ENCODE results near the gene LRRC23. TPM values are rescaled to one million over a fixed set of nuclear protein-coding genes. Genes with fewer than 3 reads are reported as not detected.
A peak's percentile ranks its signal among the peaks of the same experiment; 100 is the strongest.
"Not testable (repeated sequence)": the region's sequence is repeated elsewhere in the genome, so short reads cannot be mapped to it uniquely, and the experiment has no call there.

The LRRC23 gene, protein sequence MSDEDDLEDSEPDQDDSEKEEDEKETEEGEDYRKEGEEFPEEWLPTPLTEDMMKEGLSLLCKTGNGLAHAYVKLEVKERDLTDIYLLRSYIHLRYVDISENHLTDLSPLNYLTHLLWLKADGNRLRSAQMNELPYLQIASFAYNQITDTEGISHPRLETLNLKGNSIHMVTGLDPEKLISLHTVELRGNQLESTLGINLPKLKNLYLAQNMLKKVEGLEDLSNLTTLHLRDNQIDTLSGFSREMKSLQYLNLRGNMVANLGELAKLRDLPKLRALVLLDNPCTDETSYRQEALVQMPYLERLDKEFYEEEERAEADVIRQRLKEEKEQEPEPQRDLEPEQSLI
- polyA plus RNA-seq (2013, experiment 1 of 2; ENCODE audit: insufficient read length) = 8.5 TPM
- 9.9 TPM for polyA plus RNA-seq (2013, experiment 2 of 2; ENCODE audit: insufficient read length)

DNA sequence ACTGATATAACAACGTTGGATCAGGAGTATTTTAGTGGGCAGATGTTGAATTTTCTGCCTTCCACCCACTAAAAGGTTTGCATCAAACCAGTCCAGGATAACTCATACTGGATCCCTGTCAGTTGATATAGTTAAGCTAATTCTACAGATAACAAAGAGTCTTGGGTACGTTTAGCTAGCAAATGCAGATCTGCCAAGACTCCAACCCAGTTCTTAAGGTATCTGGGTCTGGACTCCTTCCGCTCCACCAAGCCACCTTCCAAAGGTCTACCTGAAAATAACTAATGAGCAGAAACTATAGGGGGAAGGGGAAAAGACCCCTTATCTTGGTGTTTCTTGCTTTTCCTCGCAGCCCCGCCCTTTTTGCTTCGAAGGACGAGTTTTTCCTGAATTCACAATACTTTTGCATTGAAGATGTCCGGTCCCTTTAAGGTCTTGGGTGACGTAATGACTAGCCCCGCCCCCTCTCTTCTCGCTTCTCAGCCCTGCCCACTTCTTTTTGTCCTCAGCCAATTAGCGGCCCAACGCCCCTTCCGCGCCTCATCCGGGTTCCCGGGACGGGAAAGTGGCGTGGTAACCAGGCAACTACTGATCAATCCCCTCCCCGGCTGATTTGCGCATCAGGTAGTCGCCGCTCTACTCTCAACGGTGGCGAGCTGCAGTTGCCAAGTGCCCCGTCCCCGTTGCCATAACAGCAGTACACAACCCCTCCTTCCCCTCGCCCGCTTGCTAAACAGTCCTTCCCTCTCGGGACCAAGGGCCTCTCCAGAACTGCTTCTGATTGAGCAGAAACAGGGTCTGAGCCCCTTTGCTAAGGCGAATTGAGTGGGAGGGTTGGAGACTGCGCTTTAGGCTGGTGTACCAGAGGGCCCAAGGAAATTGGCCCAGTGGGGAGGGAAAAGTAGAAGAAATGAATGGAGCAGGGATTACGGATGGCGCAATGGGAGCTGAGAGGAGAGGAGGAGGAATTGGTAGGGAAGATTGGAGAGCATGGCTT is at the start of gene LRRC23:
Gene LRRC23, plus strand, starts transcription at position 543 of the 997 bp plus-strand sequence. CDS start 812 bp downstream, outside the sequence.
- peak; percentile 95 for DNase-seq

DNA sequence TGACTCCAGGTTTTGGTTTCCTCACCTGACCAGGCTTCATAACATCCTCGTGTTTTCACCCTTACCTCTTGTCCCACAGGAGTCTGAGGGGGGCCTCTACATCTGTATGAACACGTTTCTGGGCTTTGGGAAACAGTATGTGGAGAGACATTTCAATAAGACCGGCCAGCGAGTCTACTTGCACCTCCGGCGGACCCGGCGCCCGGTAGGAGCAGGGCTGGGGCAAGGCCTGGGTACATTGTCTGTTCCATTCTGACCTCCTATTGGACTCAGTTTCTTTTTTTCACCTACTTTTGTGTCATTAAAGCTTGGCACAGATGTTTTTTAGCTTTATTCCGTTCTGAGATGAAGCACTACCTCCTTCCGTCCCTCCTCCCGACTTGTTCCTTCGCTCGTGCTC is 49.3 kb upstream of the LRRC23 start:
- DNase-seq = no peak

DNA sequence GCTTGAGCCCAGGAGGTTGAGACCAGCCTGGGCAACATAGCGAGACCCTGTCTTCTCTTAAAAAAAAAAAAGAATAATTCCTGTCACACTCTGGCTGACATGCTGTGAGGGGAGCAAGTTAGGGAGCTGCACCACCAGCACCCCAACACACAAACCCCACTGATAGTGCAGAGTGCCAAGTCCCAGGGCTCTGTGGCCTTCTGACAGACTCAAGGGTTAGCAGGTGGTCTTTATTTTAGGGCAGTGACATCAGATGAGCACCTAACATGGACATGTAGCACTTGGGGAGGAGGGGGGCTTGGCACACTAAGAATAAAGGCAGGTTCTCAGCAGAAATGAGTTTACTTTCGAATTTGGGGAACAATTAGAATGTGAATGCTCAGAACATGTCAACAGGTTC is 45.8 kb upstream of the LRRC23 start:
- DNase-seq = no peak

DNA sequence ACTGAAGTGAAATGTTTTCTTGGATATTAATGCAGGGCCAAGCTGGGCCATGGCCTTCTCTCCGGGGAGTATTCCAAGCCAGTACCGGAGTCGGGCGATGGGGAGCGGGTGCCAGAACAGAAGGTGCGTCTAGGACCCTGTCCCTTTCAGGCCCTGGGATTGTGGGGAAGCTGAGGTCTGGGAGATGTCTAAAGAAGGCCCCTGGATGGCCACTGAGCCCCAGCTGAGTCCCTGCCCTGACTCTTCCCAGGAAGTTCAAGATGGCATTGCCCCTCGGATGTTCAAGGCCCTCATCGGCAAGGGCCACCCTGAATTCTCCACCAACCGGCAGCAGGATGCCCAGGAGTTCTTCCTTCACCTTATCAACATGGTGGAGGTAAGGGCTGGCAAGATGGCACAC is 44.5 kb upstream of the LRRC23 start:
- DNase-seq = no peak

DNA sequence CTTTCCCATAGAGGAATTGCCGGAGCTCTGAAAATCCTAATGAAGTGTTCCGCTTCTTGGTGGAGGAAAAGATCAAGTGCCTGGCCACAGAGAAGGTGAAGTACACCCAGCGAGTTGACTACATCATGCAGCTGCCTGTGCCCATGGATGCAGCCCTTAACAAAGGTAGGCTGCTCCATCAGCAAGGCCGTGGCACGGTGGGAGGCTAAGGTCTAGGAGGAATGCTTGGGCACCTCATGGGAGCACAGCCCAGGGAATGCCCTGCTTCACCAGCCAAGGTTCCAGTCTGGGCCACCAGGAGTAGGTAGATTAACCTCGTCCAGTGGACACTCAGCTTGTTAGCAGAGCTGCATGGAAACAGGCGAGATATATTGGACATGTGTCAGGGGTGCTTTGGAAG is 43.7 kb upstream of the LRRC23 start:
- DNase-seq = no peak

DNA sequence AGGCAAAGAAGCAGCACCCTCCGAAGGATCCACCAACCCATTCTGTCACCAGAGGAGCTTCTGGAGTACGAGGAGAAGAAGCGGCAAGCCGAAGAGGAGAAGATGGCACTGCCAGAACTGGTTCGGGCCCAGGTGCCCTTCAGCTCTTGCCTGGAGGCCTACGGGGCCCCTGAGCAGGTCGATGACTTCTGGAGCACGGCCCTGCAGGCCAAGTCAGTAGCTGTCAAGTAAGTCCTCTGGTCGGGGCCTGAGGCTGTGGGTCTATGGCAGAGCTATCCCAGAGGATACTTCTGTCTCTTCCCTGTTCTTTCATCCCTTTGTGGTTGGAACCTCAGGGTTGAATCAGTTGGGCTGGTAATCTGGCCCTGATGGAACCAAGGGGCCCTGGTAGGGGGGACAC is 43.2 kb upstream of the LRRC23 start:
- DNase-seq = no peak

DNA sequence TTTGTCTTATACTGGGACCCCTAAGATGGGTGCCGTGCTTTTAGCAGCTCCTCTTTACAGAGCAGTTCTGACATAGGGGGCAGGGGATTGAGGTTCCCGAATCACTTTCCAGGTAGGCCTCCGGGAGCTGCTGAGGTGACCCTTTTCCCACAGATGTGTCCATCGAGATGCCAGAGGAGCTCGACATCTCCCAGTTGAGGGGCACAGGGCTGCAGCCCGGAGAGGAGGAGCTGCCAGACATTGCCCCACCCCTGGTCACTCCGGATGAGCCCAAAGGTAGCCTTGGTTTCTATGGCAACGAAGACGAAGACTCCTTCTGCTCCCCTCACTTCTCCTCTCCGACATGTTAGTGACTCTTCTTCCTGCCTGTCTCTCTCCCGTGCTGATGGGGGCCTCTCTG is 41.6 kb upstream of the LRRC23 start:
- no peak for DNase-seq

DNA sequence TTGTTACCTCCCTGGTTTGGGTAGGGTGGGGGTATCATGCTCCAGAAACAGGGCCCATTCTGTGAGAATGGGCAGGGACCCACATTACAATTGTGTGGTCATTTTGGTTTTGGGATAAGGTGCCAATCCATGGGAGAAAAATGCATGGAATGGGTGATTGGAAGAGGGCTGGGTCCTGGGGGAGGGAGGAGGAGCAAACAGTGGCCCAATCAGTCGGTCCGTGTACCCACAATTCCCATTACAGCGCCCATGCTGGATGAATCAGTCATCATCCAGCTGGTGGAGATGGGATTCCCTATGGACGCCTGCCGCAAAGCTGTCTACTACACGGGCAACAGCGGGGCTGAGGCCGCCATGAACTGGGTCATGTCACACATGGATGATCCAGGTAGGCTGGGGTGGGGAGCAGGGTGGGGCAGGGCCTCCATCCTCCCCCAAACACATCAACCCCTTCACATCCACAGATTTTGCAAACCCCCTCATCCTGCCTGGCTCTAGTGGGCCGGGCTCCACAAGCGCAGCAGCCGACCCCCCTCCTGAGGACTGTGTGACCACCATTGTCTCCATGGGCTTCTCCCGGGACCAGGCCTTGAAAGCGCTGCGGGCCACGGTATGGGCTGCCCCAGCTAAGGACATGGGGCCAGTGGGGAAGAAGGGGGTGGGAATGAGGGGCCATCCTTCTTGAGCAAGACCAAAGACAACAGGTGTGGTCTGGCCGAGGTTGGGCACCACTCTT is 40.9 kb upstream of the LRRC23 start:
- DNase-seq = peak; percentile 46

DNA sequence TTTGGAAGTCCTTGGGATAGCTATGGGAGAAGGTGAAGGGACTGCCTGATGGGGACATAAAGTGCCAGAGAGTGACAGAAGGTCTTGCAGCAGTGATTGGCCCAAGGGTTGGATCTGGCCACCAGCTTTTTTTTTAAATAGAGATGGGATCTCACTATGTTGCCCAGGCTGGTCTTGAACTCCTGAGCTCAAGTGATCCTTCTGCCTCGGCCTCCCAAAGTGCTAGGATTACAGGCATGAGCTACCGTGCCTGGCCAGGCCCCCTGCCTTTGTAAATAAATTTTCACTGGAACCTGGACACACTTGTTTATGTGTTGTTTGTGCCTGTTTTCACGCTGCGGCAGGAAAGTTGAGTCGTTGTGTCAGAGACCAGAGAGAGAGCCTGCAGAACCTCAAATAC is 39.3 kb upstream of the LRRC23 start:
- not testable (repeated sequence) for DNase-seq

DNA sequence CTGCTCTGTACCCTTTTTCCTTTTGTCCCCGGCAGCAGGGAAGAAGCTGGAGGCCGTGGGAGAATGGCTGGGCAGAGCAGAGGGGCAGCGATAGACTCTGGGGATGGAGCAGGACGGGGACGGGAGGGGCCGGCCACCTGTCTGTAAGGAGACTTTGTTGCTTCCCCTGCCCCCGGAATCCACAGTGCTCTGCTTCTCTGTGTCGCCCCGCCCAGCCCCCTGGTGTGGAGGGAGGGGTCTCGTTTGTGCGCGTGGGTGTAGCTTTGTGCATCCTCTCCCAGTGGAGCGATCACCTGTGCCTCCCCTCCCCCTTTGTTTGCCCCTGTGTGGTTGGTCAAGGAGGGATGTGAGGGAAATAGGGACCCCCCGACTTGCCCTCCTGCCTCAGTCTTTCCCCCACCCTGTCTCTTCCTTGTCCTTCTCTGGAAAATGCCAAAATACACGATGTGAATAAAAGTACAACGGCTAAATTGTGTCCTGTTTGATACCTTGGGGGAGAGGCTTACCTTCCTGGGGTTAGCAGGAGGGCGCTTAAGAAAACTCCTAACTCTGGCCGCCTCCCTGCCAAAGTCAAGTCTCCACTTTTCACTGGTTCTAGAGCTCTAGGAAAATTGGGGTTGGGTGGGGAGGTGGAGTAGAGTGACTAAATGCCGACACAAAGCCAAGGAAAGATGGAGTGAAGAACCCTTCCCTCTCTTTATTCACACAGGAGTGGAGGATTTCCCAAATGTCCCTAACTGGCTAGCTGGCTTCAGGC is 38.3 kb upstream of the LRRC23 start:
- no peak for DNase-seq

DNA sequence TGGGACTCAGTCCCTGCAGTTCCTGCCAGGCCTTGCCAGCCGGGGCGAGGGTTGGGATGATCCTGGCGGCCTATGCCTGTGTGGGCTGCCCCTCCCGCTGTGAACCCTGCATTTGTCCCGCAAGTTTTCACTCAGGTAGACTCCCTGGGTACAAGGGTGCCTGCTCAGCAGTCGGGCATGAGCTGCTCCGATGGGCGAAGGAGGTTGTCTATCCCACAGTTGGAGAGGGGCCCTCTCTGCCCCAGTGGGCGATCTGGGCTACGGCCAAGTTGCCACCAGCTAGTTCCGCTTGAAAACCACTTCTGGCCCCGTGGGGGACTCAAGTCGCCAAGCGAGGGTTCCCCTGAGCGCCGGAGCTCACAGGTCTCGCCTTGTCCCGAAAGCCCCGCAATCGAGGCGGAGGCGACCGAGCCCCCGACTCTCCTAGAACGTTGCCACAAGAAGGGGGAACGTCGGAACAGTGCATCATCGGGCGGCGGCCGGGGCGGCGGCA is 37.7 kb upstream of the LRRC23 start:
- no peak for DNase-seq

DNA sequence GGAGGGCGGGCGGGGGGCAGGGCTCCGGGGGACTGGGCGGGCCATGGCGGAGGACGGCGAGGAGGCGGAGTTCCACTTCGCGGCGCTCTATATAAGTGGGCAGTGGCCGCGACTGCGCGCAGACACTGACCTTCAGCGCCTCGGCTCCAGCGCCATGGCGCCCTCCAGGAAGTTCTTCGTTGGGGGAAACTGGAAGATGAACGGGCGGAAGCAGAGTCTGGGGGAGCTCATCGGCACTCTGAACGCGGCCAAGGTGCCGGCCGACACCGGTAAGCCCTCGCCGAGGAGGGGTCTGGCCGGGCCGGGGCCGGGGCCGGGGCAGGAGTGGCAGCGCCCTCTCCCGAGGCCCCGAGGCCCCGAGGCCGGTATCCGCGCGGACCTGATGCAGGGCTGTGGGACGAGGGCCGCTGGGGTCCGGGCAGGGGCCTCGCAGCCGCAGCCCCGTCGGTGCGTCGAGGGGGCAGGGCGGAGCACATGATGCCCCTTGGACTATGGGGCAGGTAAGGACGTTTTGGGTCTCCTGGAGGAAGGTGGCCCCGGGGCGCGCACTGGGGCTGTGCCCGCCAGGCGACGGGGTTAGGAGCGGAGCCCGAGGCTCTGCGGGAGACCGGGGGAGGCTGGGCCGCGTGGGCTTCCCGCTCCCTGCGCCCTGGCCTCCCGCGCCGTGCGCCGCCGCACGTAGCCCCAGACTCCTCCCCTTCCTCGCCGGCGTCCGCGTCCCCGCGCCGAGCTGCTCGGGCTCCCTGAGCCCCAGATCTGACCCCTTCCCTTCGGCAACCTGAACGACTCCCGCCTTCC is 37.0 kb upstream of the LRRC23 start, which contains the start of gene TPI1:
Gene TPI1, plus strand, starts transcription at position 119 of the 798 bp plus-strand sequence. Its CDS starts 36 bp downstream, at position 155.
- DNase-seq = peak; percentile 85

DNA sequence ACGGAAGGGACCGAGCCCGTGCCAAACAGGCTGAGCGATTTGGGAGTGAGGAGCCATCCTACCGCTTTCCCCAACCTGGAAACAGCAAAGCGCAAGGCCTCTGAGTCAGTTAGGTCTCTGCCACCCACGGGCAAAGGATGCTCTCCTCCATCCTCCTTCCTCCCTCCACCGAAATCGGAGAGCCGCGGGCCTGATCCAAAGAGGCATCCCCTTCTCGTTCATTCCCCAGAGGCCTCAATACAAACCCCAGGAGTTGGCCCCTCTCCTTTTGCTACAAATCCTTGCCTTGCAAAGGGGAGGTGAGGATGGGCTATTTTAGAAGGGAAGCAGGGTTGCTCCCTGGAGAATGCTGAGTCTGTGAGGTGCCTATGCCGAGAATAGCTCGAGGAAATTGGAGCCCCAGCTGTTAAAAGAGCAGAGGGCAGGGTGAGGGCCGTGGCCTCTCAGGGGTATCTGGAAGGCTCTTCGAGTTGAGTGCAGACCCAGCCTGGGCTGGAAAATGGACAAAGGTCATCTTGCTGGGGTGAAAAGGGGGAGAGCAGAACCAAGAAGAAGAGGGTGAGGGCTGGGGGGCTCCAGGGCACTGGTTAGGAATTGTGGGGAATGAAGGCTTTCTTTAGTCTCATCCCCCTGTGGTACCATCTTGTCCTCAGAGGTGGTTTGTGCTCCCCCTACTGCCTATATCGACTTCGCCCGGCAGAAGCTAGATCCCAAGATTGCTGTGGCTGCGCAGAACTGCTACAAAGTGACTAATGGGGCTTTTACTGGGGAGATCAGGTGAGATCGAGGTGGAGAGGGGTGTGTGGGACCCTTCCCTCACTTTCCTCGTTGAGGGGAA is 36.2 kb upstream of the LRRC23 start:
- peak; percentile 44 for DNase-seq

DNA sequence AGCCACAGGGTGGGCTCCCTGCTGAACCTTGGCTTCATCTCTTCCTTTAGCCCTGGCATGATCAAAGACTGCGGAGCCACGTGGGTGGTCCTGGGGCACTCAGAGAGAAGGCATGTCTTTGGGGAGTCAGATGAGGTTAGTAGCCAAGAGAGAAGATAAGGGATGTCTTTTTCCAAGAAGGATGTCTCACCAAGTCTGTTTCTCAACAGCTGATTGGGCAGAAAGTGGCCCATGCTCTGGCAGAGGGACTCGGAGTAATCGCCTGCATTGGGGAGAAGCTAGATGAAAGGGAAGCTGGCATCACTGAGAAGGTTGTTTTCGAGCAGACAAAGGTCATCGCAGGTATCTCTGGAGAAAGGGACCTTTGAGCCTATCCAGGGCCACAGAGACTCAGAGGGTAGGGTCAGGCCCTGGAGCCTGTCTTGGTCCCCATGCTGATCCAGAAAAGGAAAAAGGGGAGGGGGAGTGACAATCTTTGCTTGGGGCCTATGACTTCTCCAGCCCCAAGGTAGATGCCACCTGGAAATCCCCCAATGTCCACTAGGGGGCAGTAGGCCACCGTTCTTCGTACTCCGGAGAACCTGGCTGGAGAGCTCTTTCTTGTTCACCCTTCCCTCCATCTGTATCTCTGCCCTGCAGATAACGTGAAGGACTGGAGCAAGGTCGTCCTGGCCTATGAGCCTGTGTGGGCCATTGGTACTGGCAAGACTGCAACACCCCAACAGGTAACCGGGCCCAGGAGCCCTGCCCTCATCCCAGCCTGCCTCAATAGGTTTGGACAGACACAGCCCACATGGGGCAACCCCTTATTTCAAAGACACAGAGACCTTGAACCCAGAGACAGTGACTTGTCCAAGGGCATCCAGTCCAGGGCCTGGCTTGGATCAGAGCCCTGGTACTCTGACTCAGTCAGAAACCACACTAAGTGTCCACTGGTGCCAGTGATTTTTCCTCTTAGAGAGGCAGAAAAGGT is 35.3 kb upstream of the LRRC23 start:
- DNase-seq = peak; percentile 71

DNA sequence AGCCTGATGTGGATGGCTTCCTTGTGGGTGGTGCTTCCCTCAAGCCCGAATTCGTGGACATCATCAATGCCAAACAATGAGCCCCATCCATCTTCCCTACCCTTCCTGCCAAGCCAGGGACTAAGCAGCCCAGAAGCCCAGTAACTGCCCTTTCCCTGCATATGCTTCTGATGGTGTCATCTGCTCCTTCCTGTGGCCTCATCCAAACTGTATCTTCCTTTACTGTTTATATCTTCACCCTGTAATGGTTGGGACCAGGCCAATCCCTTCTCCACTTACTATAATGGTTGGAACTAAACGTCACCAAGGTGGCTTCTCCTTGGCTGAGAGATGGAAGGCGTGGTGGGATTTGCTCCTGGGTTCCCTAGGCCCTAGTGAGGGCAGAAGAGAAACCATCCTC is 34.3 kb upstream of the LRRC23 start:
- not testable (repeated sequence) for DNase-seq

DNA sequence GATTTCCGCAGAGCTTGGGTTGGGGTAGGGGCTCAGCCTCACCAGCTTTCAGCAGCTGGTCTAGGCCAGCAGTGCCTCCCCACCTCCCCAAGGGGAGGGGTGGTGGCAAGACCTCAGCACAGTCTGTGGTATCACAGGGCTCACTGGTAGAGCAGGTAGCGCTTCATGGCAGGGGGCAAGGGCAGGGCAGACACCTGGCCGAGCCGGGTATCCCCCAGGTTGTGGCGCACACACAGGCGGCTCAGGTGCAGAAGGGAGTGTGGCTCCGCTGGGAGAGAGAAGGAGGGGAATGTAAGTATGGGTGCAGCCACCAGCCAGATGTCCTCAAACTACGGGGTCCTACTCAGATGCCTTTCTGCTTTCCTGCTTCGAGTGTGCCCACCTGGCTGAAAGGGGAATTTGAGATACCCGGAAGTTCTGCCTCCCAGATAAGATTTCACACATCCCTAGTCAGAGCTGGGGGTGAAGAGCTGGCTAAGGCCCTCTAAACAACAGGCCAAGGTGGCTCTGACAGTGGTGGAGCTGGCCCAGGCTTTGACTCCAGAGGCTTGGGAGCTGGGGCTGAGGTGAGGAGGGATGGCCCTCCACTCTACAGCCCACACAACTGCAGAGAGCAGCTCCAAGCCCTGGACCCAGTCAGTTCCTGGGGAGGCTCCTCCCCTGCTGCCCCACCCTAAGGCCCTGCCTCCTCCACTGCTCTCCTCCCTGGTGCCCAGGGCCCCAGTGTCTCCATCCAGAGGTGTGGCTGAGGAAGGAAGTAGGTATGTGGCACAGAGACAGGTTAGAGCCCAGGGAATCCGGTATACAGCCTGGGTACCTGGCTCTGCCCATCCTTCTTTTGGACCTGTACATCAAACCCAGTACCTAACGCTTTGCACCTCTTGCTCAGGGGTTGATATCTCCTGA is 33.3 kb upstream of the LRRC23 start:
- DNase-seq = peak; percentile 48
